GM19240 (cell line): ENCODE measurements around the gene IDUA.

Experiments used
- DNase-seq: peaks from one replicate; pipeline ENCODE4 v3.0.0; 2011; ENCODE audit warnings: low spot score; ENCODE audit not compliant: insufficient read length

The IDUA gene

GRCh38 chr4:956531-957230, 30.2 kb upstream of the IDUA start:
- DNase-seq: no peak

- DNase-seq: no peak
Measured at GRCh38 chr4:957231-957580, 29.6 kb upstream of the IDUA start.

- no peak for DNase-seq
Measured at GRCh38 chr4:957581-958313, 29.1 kb upstream of the IDUA start.

GRCh38 chr4:958314-958665, 28.6 kb upstream of the IDUA start:
- DNase-seq: no peak

- no peak for DNase-seq
Measured at GRCh38 chr4:958696-959337, 28.0 kb upstream of the IDUA start.

GRCh38 chr4:959338-960139, 27.3 kb upstream of the IDUA start:
- no peak for DNase-seq

GRCh38 chr4:960140-960635, 26.7 kb upstream of the IDUA start:
- DNase-seq: no peak

GRCh38 chr4:960636-961350, 26.1 kb upstream of the IDUA start:
- no peak for DNase-seq

- DNase-seq: no peak
Measured at GRCh38 chr4:961351-962230, 25.3 kb upstream of the IDUA start.

GRCh38 chr4:962231-963208, 24.3 kb upstream of the IDUA start:
- DNase-seq: no peak

- DNase-seq: no peak
Measured at GRCh38 chr4:963276-964225, 23.3 kb upstream of the IDUA start.

- DNase-seq: no peak
Measured at GRCh38 chr4:964346-965025, 22.4 kb upstream of the IDUA start.

- DNase-seq: no peak
Measured at GRCh38 chr4:965048-965765, 21.6 kb upstream of the IDUA start.

GRCh38 chr4:965766-966134, 21.1 kb upstream of the IDUA start:
- DNase-seq: no peak

- DNase-seq: no peak
Measured at GRCh38 chr4:966266-967112, 20.4 kb upstream of the IDUA start.
